Osteoblast (primary cell): Measurements from ENCODE around the gene SRRT. TPM values are rescaled to one million over a fixed set of nuclear protein-coding genes. Genes with fewer than 3 reads are reported as not detected.

Experiments
- DNase-seq: peaks from one replicate; pipeline ENCODE4 v3.0.0; 2011; ENCODE audit warnings: low spot score, mixed read lengths; ENCODE audit not compliant: insufficient read length; ENCODE audit errors: missing footprints
- H2AFZ ChIP-seq: 2 replicates; pipeline ENCODE4 v1.6.0; 2011; ENCODE audit warnings: mild to moderate bottlenecking, low read length
- H3K27ac ChIP-seq: 2 replicates; pipeline ENCODE4 v1.5.1; 2011; ENCODE audit warnings: mild to moderate bottlenecking, low read depth, low read length, moderate library complexity
- H3K27me3 ChIP-seq: 2 replicates; pipeline ENCODE4 v1.6.0; 2012; ENCODE audit warnings: mild to moderate bottlenecking, control low read depth, inconsistent platforms, low read length, moderate library complexity; ENCODE audit not compliant: insufficient read depth
- H3K36me3 ChIP-seq: 2 replicates; pipeline ENCODE4 v1.5.1; 2011; ENCODE audit warnings: mild to moderate bottlenecking, low read length, control low read depth, moderate library complexity; ENCODE audit not compliant: insufficient read depth
- H3K4me1 ChIP-seq: 2 replicates; pipeline ENCODE4 v1.5.1; 2011; ENCODE audit warnings: mild to moderate bottlenecking, low read length, control low read depth, moderate library complexity; ENCODE audit not compliant: insufficient read depth
- H3K4me2 ChIP-seq: 2 replicates; pipeline ENCODE4 v1.6.0; 2011; ENCODE audit warnings: mild to moderate bottlenecking, low read length; ENCODE audit not compliant: insufficient read depth
- H3K4me3 ChIP-seq: fragments of 200-600 bp; sonication (generic); 3 replicates; pipeline ENCODE4 v1.5.1; 2012; ENCODE audit warnings: mild to moderate bottlenecking, low read length, inconsistent platforms; ENCODE audit not compliant: insufficient read depth
- H3K79me2 ChIP-seq: 2 replicates; pipeline ENCODE4 v1.6.0; 2012; ENCODE audit warnings: mild to moderate bottlenecking, low read length, control low read depth, inconsistent platforms; ENCODE audit not compliant: insufficient read depth
- H3K9me3 ChIP-seq: 2 replicates; pipeline ENCODE4 v1.5.1; 2011; ENCODE audit warnings: low read depth, low read length, control low read depth
- H4K20me1 ChIP-seq: 2 replicates; pipeline ENCODE4 v1.6.0; 2012; ENCODE audit warnings: mild to moderate bottlenecking, low read length, control low read depth; ENCODE audit not compliant: insufficient read depth
- CTCF ChIP-seq: IDR thresholded peaks from 2 replicates; pipeline ENCODE4 v1.5.1; 2011; ENCODE audit warnings: mild to moderate bottlenecking, low read depth, low read length, moderate library complexity; ENCODE audit errors: extremely low read depth
- total RNA-seq: library from RNA; depleted of rRNA; stranded (reverse); fragments of >200 nt; gene quantifications from 2 replicates; pipeline ENCODE4 v1.2.3, GENCODE V29; 2012

Gene SRRT
- total RNA-seq, 1 donor = 42.0 TPM

DNA sequence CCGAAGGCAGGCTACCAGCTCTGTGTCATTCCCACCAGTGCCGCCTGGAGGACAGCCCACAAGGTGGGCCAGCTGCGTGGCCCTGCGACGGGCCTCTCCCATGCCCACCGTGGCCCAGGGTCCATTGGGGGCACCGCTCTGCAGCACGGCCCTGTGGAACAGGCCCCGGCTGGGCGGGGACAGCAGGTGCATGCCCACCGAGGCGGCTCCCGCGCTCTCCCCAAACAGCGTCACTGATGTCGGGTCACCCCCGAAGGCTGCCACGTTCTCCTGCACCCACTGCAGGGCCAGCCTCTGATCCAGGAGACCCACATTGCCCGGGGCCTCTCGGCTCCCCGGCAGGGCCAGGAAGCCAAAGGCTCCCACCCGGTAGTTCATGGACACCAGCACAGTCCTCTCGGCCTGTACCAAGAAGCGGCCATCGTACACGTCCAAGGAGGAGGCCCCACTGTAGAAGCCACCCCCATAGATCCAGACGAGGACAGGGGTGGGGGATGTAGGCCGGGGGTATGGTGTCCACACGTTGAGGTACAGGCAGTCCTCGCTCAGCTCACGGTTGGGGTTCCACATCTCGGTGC is 18.5 kb downstream of the SRRT start:
- H3K36me3 ChIP-seq = peaks cover 5% of the 10 kb centered on the region
- DNase-seq = peak; percentile 74
- no peak overlapping the region for H3K27ac ChIP-seq
- H3K4me1 ChIP-seq = peaks cover 19% of the 10 kb centered on the region
- H4K20me1 ChIP-seq = peaks cover 9% of the 10 kb centered on the region
- no peak overlapping the region for H2AFZ ChIP-seq
- peaks cover 10% of the 10 kb centered on the region for H3K79me2 ChIP-seq
- no peak for TF ChIP-seq CTCF
- H3K27me3 ChIP-seq = peaks cover 33% of the 10 kb centered on the region
- no peak overlapping the region for H3K4me2 ChIP-seq
- H3K9me3 ChIP-seq = no peaks in the 10 kb centered on the region
- no peak overlapping the region for H3K4me3 ChIP-seq

DNA sequence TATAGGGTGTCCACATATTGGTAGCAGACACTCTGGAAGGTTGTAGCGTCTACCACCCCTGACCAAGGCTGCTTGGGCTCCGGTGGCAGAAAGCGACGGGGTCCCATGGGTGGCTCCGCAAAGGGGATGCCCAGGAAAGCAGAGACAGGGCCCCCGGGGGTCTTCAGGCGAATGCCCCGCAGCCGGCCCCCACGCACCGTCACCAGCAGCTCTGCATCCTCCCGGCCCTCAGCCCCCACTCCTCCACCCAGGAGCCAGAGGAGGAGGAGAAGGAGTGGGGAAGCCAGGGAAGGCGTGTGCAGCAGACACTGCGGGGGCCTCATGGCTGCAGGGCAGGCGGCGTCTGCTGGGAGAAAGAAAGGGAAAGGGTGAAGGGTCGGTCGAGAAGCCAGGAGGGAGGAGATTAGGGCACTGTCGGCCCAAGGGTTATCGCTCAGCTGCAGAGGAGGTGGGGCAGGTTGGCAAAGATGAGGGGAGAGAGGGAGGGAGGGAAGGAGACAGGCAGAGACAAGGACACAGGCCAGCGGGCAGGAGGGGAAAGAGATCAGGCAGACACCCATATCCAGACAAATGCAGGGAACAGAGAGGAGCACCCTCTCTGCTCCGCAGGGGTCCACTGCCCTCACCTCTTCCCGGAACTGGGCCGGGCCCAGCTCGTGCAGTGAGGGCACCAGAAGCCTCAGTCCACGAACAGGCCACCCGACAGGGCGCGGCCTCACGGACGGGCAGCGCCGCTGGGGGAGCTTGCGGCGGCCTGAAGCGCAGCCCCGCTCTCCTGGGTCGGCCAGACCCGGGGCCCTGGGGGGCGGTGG is 19.2 kb downstream of the SRRT start:
- Histone ChIP-seq H4K20me1 (peaks cover 5% of the 10 kb centered on the region), H3K27me3 (peaks cover 33% of the 10 kb centered on the region), H3K36me3 (no peaks in the 10 kb centered on the region), H3K79me2 (peaks cover 3% of the 10 kb centered on the region), H3K4me3 (no peak overlapping the region), H3K4me2 (no peak overlapping the region), H3K4me1 (peaks cover 13% of the 10 kb centered on the region), H3K9me3 (no peaks in the 10 kb centered on the region), H3K27ac (no peak overlapping the region), H2AFZ (no peak overlapping the region)
- no peak for TF ChIP-seq CTCF
- DNase-seq = peak; percentile 65

DNA sequence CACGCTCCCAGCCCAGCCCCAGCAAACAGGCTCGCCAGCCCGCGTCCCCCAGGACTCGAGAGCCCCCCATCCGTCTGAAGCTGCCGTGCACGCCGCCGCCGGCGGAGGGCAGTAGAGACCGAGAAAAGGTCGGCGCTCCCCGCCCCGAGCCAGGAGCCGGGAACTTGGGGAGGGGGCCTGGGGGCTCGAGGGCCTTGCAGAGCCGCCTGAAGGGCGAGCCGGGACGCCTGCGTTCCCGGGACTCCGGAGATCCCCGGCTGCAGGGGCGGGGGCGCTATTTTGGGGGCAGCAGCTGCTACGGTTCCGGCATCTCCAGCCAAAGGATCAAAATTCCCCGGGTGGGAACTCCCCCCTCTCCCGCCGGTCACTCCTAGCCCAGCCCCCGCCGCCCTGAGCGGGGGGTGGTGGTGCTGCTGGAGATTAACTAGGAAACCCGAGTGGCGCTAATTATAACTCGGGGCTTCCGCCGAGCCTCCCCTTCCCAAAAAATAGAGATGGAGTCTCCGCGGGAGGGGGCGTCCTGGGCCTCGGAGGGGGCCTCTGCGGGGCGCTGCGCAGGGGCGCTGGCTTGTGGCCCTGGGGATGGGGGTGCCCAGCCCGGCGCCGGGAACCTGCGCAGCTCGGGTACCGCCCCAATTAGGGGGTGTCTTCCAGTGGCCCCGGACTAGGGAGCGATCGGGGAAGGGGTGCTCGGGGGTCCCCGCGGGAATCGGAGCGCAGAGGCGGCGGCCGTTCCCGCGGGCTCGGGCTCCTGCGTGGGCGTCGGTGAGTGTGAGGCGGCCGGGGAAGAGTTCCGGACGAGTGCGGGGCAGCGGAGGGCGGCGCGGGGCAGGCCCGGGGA is 20.2 kb downstream of the SRRT start:
- Histone ChIP-seq H3K4me2 (no peak overlapping the region), H2AFZ (no peak overlapping the region), H4K20me1 (peaks cover 5% of the 10 kb centered on the region), H3K36me3 (no peaks in the 10 kb centered on the region), H3K79me2 (no peaks in the 10 kb centered on the region), H3K4me3 (no peak overlapping the region), H3K27me3 (peaks cover 33% of the 10 kb centered on the region), H3K4me1 (peaks cover 9% of the 10 kb centered on the region), H3K27ac (no peak overlapping the region), H3K9me3 (no peaks in the 10 kb centered on the region)
- peak; percentile 54 for TF ChIP-seq CTCF
- DNase-seq = peak; percentile 95

DNA sequence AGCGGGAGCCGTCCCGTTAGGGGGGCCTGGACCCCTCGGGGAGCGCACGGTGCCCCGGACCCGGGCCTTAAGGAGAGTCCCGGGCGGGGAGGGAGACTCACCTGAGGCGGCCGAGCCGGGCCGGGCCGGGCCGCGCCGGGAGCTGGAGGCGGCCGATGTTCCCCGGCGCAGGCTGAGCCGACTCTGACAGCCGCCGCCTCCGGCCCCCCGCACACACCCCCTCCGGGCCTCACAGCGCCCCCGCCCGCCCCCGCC is 20.7 kb downstream of the SRRT start, which contains the start of gene ACHE:
TSS of gene ACHE (minus strand) at position 188 of the 255 bp plus-strand sequence. CDS start 1,656 bp downstream, outside the sequence.
- no peak within 1 kb of the TSS for H3K4me2 ChIP-seq
- H2AFZ ChIP-seq = no peak within 1 kb of the TSS

More for the DNA sequence above, 20.7 kb downstream of the SRRT start, which contains the start of gene ACHE:
- H3K27me3 ChIP-seq = peaks cover 33% of the 10 kb centered on the region
- peak; percentile 71 for DNase-seq
- H3K4me1 ChIP-seq = peaks cover 4% of the 10 kb centered on the region
- H3K9me3 ChIP-seq = no peaks in the 10 kb centered on the region
- H3K27ac ChIP-seq = no peak within 1 kb of the TSS
- H3K79me2 ChIP-seq = no peaks in the 10 kb centered on the region
- H3K36me3 ChIP-seq = no peaks in the 10 kb centered on the region
- TF ChIP-seq CTCF = no peak
- peaks cover 5% of the 10 kb centered on the region for H4K20me1 ChIP-seq
- no peak within 1 kb of the TSS for H3K4me3 ChIP-seq
